Activated CD8-positive, alpha-beta memory T cell treated with anti-CD3 and anti-CD28 coated beads for 1 hour (primary cell): ENCODE data around the gene ST3GAL2.

Experiments
- DNase-seq, 2 donors: peaks; one replicate each; pipeline ENCODE4 v3.0.0-alpha.2; 2020; ENCODE audit warnings: low read depth in 1 of 2; ENCODE audit errors: extremely low read depth in 1 of 2

Gene ST3GAL2

DNA sequence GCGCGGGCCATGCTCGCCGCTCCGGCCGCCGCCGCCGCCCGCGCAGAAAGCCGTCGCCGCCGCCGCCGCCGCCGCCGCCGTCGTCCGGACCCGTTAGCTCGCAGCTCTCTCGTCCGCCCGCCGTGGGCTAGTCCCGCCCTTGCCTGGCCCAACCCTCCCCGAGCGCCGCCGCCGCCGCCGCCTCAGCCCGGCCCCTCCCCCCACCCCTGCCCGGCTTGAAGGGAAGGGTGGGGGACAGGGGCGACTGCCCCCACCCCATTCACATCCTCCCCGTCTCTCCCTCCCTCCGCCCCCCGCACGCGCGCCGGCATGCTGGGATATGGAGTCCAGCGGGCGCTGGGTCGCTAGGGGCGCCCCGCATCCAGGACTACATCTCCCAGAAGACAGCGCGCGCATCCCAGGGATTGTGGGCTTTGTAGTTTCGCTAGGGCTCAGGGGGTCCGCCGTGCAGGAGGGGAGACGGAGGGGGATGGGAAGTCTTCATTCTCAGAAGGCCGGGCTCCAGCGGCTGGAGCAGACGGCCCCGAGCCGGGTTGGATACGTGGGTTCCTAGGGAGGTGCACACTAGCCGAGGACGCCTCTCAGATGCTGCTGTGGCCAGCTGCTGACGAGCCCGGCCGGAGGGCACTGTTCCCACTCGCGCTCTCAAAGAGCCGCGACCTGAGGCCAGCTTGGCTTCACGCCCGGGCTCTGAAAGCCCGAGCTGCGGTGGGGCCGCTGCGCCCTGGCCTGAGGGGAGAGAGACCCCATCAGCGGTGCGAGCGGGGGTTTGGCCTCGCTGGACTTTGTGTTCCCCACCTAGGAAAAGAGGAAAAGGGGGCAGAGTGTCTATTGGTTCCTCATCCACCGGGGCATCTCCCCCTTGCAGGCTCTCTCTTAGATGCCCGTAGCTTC, at the start of gene ST3GAL2:
Gene ST3GAL2 (minus strand): TSS at position 132 of the 894 bp plus-strand sequence. CDS start 40,570 bp downstream, outside the sequence.
- DNase-seq, result peak; percentile 70 to 89

DNA sequence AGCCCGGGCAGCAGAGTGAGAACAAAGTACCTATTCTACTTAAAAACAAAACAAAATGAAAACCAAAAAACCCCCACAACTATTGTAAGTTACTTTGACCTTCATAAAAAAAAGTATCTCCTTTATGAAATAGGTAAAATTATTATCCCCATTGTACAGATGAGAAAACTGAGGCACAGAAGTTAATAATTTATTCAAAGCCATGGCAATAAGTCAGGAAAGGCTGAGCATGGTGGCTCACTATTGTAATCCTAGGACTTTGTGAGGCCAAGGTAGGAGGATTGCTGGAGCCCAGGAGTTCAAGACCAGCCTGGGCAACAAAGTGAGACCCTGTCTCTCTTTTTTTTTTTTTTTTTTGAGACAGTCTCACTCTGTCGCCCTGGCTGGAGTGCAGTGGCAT, 46.0 kb upstream of the ST3GAL2 start:
- no peak for DNase-seq

DNA sequence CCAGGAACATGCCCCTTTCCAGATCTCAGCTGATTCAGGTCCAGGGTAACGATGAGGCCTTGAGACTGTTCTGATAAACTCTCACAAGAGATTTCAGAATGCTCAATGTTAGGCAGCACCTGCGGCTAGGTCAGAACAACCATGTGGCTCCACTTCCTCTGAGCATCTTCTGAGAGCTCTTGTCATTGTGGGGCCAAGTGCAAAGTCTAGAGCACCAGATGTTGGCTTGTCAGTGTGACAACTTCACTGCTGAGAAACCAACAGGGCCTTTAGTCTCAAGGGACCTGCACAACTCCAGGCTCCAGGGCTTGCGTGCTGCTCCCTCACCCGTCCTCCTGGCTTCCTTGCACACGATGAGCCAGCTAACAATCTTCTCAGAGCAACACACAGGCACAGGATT, 44.5 kb upstream of the ST3GAL2 start:
- no peak for DNase-seq

DNA sequence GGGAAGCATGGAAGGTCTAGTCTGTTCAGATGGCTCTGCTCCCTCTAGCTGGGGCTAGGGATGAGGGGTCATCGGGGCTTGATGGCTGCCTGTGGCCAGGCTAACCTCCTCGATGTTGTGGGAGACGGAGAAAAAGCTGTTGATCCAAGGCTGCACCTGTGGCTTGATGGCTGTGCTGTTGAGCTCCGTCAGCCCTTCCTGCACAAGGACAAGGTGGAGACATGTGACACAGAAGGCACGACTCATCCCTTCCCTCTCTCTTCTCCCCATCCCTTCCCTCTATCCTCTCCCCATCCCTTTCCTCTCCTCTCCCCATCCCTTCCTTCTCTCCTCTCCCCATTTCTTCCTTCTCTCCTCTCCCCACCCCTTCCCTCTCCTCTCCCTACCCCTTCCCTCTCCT, 43.7 kb upstream of the ST3GAL2 start:
- no peak for DNase-seq

DNA sequence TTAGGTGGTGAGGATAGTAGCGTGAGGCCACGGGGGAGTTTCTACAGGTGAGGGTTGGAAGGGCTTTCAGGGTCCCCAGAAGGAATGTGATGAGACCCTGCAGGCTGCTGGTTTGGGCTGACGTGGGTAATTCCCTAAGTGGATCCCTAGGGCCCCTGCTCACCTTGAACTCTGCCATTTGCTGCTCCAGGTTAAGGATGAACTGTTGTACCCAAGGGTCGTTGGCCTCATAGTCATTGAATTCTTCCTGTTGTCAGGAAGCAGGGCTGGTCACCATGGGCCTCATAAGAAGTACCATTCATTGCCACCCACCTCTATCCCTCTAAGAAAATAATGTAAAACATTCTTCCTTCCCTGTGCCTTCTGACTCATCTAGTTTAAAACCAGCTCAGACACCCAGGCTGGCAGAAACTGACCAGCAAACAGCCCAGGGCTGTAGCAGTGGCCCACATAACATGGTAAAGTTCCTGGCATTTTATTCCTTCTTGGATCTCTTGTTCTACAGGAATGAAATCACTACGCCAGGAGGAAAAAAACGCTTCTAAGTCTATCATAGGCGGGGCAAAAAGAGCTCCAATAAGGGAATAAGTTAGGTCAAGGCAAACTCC, 43.1 kb upstream of the ST3GAL2 start:
- DNase-seq, result no peak

DNA sequence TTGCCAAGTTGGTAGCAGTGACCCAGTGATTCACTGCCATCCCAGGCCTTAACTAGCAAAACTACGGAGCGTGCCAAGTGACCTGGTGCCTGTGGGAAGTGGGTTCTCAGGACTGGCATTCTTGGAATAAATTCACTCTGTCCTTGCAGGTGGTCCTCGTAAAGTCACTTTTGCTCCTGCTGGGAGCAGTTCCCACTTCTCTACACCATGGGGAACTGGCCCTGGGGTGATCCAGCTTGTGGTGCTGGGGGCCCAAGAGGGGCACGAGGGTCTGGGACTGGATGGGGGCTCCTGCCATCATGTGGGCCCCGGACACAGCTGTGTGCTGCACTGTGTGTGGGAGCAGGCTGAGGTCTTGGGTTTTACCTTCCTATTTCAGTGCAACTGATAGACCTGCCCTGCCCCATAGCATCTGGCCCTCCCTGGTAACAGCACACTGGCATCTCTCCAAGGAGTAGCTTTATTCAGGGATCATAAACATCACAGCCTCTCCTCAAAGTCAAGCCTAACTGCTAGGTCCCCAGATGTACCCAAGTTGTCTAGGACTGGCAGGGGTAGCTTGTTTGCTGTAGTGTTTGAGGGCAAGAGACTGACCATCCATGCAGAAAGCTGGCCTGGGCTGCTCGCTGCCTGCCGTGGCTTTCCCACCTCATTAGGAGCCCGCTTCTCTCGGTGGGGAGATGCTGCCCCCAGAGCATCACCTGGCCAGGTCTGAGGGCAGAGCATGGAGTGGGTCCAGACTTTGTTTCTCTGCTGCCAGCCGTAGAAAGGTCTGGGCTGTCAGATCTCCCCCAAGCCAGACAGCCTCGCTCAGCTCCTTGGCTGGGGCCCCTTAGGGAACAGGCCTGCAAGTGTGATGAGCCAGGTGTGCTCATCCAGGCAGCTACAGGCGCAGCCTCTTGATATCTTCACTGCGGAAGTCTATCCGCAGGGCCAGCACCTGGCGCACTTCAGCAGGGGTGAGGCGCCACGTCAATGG, 41.5 kb upstream of the ST3GAL2 start:
- no peak for DNase-seq

GRCh38 chr16:70478912-70479341, 40.0 kb upstream of the ST3GAL2 start:
- DNase-seq, result no peak

GRCh38 chr16:70478169-70478568, 39.3 kb upstream of the ST3GAL2 start:
- no peak for DNase-seq

DNA sequence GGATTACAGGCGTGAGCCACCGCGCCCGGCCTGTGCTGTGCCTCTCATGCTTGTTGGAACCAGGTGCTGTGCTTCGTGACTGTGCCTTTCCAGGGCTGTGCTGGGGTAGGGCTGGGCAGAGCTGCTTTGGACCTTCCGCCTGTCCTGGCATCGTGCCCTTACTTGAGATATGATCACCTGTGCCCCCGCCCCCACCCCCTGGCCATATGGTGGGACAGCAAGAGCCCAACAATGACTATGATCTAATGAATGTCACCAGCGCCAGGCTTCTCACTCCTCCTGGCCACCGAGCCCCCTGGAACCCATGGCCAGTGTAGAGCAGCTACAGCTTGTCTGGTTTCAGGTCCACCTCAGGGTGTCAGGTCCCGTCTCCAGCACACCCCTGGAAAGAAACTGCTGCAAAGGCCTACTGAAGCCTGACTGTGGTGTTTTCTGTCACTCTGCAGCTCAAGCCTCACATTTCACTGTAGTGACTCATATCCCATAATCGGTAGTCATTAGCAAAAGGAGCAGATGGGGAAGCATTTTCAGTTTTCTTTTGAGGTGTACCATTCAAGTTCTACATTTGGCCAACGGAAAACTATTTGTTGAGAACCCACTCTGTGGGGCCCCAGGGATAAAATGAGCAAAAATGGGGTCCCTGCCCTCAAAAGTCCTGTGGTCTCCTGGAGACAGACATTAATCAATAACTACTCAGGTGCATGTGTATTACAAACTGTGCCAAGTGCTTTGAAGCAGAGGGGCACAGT, 37.5 kb upstream of the ST3GAL2 start:
- no peak for DNase-seq

DNA sequence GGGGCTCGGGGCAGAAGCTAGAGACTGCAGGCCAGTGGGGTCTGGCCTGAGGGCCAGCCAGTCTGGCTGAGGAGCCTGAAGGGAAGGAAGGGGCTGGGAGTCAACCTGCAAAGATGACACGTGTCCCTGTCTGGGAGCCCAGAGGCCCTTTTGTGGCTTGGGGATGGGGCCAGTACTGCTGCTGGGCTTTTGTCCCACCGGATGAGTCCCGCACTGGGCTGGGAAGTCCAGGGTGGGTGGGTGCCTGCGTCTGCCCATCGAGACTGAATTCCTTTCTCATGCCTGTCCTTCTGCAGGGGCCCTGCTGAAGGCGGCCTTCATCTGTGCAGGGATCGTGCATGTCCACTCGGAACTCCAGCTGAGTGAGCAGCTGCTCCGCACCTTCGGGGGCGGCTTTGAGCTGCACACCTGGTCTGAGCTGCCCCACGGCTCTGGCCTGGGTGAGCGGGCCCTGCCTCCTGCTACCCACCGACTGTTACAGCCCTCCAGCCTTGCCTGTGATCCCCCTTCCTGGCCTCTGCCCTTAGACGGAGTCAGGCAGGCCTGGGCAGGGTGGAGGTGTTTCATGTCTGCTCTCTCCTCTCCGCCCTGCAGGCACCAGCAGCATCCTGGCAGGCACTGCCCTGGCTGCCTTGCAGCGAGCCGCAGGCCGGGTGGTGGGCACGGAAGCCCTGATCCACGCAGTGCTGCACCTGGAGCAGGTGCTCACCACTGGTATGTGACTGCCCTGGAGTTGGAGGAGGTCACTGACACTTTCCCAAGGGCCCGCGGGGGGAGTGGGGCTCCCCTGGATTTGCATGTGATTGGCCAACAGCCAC, 36.4 kb upstream of the ST3GAL2 start:
- DNase-seq, result no peak

- no peak for DNase-seq
Measured at GRCh38 chr16:70474320-70475053, 35.6 kb upstream of the ST3GAL2 start.

DNA sequence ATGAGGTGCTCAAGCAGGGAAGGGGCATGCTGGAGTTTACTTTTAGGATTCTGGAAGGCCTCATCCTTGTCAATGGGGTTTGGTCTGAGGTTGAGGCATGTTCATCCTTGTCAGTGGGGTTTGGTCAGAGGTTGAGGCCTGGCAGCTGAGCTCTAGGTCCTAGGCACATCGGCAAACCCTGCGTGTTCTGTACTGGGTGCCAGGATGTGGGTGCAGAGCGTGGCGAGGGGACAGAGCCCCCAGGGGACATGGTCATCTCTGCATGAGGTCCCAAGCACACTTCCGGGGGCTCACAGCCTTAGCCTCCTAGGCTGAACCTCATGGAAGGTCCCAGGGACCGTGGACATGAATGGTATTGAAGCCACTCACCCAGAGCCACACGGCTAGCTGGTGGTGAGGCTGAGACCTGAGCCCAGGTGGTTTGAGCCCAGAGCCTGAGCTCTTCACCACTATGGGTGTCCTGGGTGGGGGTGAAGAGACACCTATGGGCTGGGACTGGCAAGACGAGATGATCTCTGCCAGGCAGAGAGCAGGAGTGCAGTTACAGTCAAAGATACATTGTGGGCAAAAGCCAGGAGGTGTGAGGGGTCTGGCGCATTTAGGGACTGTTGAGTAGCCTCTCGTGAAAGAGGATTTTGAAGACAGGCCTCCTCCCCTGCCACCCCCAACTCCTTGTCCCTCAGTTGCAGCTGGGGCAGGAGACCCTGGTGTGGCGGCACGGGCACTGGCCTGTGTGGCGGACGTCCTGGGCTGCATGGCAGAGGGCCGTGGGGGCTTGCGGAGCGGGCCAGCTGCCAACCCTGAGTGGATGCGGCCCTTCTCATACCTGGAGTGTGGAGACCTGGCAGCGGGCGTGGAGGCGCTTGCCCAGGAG, 34.8 kb upstream of the ST3GAL2 start:
- DNase-seq, result no peak

DNA sequence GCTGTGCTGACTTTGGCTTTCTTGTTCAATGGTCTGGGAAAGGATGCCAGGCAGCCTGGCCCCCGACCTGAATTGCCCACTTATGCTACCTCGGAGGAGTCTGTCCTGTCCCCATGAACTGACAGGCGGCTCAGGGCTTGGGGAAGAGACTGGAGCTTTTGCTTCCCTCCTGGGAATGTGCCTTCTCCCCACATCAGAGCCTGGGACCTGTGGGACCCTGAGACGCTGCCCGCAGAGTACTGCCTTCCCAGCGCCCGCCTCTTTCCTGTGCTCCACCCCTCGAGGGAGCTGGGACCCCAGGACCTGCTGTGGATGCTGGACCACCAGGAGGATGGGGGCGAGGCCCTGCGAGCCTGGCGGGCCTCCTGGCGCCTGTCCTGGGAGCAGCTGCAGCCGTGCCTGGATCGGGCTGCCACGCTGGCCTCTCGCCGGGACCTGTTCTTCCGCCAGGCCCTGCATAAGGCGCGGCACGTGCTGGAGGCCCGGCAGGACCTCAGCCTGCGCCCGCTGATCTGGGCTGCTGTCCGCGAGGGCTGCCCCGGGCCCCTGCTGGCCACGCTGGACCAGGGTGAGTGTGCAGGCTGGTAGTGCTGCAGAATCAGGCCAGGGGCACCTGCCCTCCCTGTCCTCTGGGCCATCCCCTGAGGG, 34.0 kb upstream of the ST3GAL2 start:
- DNase-seq, result no peak

- no peak for DNase-seq
Measured at GRCh38 chr16:70470927-70471341, 32.0 kb upstream of the ST3GAL2 start.

DNA sequence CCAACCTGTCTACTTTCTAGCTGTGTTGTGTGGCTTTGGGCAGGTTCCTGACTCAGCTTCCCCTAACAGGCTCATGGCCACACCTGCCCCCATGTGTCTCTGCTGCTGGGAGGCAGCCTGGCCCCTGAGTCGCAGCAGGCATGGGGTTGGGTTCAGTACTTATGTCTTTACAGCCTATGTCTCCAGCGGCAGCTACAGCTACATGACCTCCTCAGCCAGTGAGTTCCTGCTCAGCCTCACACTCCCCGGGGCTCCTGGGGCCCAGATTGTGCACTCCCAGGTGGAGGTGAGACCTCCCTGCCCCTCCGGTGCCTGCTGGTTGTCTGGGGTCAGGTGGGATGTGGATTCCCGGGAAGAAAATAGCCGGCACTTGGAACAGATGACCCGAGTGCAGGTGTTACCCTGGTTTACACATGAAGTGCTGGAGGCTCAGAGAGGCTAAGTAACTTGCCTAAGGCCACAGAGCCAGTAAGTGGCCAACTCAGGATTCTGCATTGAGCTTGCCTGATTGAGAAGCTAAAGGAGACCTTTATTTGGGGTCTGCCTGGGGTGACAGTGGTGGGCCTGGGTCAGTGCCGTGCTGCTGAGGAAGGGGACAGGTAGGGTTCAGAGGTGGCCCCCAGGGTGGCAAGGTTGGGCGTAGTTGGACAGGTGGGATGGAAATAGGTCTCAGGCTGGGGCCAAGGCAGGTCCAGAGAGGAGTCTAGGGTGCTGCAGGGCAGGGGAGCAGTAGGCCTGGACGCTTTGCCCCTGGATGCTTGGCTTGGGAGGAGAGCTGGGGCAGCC, 31.4 kb upstream of the ST3GAL2 start:
- DNase-seq, result no peak

DNA sequence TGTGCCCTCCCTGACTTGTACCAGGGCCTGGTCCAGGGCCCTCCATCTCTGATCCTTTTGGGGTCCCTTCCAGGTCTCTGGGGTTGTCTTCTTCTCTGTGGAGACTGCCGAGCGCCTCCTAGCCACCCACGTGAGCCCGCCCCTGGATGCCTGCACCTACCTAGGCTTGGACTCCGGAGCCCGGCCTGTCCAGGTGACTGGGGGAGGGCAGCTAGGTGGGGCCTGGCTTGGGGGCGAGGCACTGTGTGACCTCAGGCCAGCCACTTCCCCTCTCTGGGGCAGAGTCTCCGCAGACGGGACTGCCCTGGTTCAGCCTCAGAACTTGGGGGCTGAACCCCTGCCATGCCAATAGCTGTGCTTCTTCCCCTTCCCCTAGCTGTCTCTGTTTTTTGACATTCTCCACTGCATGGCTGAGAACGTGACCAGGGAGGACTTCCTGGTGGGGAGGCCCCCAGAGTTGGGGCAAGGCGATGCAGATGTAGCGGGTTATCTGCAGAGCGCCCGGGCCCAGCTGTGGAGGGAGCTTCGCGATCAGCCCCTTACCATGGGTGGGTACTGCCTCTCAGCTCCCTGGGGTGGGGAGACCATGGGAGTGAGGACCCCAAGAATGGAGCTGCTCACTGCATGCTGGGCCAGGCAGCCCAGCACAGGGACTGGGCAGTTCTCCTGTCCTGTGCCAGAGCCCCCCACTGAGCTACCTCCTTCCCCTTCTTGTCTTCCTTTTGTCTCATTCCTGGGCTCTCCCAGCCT, 30.1 kb upstream of the ST3GAL2 start:
- no peak for DNase-seq
